Endothelial cell of hepatic sinusoid (primary cell): ENCODE data around the gene MORC3.
"Not testable (repeated sequence)": the region's sequence is repeated elsewhere in the genome, so short reads cannot be mapped to it uniquely, and the experiment has no call there.

ENCODE experiments used
- in situ Hi-C: cut with HindIII; loops from 2 replicates; pipeline ENCODE4 v1.10.0; 2017; ENCODE audit warnings: low sequenced_read_pairs

Gene MORC3

GRCh38 chr21:36322083-36322424 is 2.1 kb downstream of the MORC3 start:
- in situ Hi-C loops, result no loop called here

GRCh38 chr21:36323032-36323431 is 3.0 kb downstream of the MORC3 start:
- in situ Hi-C loops, result no loop called here

GRCh38 chr21:36325373-36326010 is 5.5 kb downstream of the MORC3 start:
- in situ Hi-C loops, result no loop called here

GRCh38 chr21:36330904-36331303 is 10.9 kb downstream of the MORC3 start:
- in situ Hi-C loops, result no loop called here

DNA sequence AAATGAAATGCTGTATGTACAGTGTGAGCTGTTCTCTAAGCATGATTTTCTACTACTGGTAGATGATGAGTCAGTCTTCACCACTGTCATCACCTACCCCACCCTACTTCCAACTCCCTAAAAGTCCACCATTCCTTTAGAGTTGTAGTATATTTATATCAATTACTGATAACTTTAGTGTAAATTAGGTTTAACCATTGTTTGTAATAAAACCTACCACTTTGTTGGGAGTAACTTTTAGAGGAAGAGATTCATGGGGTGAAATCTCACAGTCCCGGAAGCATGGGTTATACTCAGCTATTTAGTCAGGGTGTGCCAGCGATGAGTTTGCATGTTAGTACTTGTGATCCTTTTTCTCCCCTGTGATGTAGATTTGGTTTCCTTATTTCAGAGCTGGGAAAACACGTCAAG is 17.1 kb downstream of the MORC3 start:
- in situ Hi-C loops, result no loop called here

DNA sequence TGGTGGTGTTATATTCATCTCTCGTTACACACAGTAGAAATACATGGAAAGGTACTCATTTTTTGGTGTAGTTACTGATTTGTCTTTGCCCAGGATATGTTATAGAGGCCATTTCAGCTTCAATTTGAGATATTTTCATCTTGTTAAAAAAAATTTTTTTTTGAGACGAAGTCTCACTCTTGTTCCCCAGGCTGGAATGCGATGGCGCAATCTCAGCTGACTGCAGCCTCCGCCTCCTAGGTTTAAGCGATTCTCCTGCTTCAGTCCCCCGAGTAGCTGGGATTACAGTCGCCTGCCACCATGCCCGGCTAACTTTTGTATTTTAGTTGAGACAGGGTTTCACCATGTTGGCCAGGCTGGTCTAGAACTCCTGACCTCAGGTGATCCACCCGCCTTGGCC is 19.0 kb downstream of the MORC3 start:
- in situ Hi-C loops, result no loop called here

DNA sequence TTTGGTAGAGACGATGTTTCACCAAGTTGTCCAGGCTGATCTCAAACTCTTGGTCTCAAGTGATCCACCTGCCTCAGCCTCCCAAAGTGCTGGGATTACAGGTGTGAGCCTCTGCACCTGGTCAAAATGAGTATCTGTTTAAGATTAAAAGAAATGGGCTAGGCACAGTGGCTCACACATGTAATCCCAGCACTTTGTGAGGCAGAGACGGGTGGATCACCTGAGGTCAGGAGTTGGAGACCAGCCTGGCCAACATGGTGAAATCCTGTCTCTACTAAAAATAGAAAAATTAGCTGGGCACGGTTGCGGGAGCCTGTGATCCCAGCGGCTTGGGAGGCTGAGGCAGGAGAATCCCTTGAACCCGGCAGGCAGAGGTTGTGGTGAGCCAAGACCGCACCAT is 22.6 kb downstream of the MORC3 start:
- in situ Hi-C loops, result not testable (repeated sequence)

GRCh38 chr21:36344931-36345330 is 24.9 kb downstream of the MORC3 start:
- in situ Hi-C loops, result no loop called here

GRCh38 chr21:36347278-36347961 is 27.4 kb downstream of the MORC3 start:
- in situ Hi-C loops, result no loop called here

DNA sequence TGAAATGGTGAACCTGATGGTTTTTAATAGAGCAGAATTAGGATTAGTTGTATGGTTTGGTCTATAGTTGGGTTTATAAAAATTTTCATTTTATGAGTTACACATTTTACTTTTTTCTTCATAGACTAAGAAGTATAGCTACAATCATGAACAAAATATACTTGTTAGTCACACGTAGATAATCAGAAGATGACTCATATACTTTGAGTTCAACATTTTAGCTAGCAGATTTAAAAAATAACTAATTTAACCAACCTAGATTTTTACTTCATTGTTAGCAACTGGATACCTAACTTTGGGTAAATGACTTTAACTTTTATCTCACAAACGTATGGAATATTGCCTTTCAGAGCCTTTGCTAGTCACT is 27.9 kb downstream of the MORC3 start:
- in situ Hi-C loops, result no loop called here

DNA sequence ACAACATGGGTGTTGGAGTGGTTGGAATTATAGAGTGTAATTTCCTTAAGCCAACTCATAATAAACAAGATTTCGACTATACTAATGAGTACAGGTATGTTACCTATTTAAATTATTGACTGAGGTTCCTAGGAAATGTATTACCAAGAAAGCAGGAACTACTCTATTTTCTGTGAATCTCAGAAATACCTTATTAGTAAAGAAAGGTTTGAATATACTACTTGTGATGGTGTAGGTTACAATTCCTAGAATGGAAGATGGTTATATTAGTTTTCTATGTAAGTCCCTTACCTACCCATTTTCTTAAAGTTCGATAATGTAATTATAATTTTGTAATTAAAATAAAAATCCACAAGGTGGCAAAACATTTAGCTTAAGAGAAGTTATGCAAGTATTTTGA is 29.3 kb downstream of the MORC3 start:
- in situ Hi-C loops, result no loop called here

GRCh38 chr21:36350282-36350910 is 30.4 kb downstream of the MORC3 start:
- in situ Hi-C loops, result no loop called here

- in situ Hi-C loops, result no loop called here
Measured at GRCh38 chr21:36354918-36355680, 35.1 kb downstream of the MORC3 start.

- in situ Hi-C loops, result no loop called here
Measured at GRCh38 chr21:36355868-36356267, 35.9 kb downstream of the MORC3 start.

DNA sequence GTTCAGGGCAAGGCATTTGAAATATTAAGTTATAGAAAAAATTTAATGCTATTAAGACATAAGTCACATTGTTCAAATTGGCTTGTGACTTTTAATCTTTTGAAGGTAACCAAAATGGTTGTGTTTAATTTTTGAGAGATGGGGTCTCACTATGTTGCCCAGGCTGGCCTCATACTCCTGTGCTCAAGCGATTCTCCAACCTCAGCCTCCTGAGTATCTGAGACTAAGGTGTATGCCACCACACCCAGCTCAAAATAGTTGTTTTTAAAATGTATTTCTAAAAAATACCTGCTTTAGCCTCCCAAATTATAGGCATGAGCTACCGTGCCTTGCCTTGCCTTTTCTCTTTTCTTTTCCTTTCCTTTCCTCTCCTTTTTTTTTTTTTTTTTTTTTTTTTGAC is 39.2 kb downstream of the MORC3 start:
- in situ Hi-C loops, result no loop called here

- in situ Hi-C loops, result loop anchor here (5.0 to 10.0 kb wide), 2 partner anchors 102 to 234 kb away; partner anchors contain the start of gene CBR3
Measured at GRCh38 chr21:36369064-36369685, 49.2 kb downstream of the MORC3 start.

DNA sequence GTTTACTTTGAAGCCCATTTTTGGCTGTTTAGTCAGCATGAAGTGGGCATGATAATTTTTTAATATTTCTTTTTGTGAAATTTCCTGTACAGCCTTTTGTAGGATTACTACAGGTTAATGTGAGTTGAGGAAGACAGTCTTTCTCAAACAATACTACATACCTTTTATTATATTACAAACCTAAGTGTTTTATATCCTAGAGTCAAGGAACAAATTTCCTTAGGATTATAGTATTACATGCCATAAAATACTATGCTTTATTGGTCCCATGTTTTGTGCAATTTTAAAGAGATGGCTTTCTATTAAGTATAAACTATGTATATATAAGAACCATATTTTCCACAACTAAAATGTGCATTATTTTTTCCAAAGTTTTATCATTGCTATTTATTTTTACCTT is 56.0 kb downstream of the MORC3 start:
- in situ Hi-C loops, result no loop called here

DNA sequence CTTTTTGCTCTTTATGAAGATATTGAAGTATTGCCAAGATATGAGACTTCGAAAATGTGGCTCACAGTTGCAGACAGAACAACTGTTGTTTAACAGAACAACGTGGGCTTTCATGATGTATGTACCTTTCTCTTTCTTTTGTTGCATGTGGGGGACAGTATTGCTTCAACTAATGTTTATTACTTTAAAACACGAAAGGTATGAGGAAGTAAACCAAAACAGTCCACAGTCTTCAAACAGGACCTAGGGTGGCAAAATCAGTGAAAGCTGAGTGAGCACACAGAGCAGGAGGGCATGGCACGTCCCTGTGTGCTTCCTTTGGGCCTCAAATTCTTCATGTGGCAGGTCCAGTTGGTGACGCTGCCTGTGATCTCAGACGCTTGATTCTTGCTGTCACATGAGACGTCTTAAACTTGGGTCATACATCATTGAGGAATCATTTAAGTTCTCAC is 57.4 kb downstream of the MORC3 start:
- in situ Hi-C loops, result no loop called here

DNA sequence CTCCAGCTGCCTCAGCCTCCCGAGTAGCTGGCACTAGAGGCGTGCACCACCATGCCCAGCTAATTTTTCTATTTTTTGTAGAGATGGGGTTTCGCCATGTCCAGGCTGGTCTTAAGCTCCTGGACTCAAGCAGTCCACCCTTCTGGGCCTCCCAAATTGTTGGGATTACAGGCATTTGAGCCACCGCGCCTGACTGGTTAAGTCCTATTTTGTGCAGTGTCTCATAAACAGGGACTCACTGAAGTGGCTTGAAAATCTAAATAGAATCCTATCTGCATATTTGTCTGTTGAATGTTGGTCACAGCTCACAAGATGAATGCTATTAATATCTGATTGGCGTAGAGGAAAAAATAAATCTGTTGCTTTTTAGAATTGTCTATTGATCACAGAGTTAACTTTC is 59.3 kb downstream of the MORC3 start:
- in situ Hi-C loops, result no loop called here

GRCh38 chr21:36381841-36382589 is 62.0 kb downstream of the MORC3 start:
- in situ Hi-C loops, result no loop called here
